Stimulated activated CD4-positive, alpha-beta T cell treated with anti-CD3 and anti-CD28 coated beads, Interleukin-1b, Interleukin-23, amount 100 ng/mL, for 1 hour (primary cell): Measurements from ENCODE around the gene LMAN1L.

Source experiments
- DNase-seq, 2 donors: peaks; one replicate each; pipeline ENCODE4 v3.0.0-alpha.2; 2020; ENCODE audit warnings: low read depth in 2 of 2

Gene LMAN1L

DNA sequence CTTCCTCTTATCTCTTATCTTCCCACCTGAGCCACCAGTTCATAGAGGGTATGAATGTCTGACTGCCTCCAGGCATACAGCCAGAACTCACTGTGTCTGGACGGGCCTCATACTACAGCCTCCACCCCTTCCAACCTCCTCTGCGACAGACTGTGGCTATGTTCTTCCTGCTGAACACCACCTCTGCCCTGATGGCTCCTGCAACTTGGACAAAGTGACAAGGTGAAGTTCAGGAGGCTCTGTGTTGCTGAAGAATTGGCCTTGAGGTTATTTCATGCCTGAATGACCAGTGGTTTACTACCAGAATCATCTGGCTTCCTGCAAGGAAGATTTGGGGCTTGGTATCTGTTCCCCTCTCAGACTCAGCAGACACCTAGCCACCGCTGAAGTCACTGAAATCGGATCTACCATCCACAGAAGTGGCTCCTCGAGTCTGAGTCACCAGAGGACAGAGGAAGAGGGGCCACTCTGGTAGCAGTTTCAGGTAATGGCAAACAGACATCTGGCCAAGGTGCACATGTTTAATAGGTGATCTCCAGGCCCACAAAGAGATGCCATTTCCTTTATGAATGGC is 44.5 kb downstream of the LMAN1L start:
- no peak for DNase-seq

DNA sequence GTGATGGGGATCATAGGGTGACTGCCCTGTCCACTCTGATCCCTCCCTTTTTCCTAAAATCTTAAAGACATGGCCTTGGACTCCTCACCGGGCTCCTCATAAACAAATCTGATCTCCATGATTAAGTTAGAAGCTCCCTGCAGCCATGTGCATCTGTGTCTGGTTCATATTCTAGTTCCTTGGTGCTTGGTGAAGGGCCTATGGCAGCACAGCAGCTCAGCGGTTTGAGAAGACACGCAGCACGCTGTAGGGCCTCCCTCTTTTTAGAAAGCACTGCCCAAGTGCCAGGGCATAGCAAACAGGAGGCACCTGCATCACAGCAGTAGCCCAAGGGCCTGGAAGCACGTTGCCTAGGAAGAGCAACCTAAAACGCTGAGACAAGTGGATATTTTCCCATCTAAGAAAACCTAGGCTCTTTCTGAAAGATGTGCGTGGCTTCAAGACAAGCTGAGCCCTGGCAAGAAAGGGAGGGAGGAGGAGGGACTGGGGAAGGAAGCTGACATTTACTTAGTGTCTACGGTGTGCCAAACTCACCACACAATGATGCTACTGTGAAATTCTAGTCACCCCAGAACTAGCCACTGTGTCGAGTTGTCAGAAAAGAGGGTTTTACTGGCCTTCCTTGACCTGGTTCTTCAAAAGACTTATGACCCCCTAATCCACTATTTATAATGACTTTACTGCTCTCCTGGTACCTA is 45.2 kb downstream of the LMAN1L start:
- no peak for DNase-seq

DNA sequence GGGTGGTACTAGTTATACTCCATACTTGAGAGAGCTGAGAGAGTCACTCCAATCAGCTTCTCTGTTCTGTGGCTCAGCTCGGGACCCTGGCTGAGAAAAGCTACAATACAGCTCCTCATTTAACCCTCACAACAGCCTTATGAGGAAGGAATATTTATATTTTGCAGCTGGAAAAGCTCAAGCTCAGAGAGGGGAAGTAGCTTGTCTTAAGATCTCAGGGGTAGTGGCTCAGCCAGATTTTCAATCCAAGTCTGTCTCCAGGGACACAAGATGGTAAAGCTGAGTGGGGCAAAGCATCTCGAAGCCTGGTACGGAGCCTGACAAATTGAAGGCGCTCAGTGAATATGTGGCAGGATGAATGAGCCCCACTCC is 45.7 kb downstream of the LMAN1L start:
- DNase-seq, result no peak

GRCh38 chr15:74863239-74864056 is 50.8 kb downstream of the LMAN1L start:
- DNase-seq, result no peak

- DNase-seq, result no peak
Measured at GRCh38 chr15:74864296-74864695, 51.7 kb downstream of the LMAN1L start.

GRCh38 chr15:74865316-74865715 is 52.7 kb downstream of the LMAN1L start:
- DNase-seq, result no peak

GRCh38 chr15:74866090-74866489 is 53.5 kb downstream of the LMAN1L start:
- no peak for DNase-seq

DNA sequence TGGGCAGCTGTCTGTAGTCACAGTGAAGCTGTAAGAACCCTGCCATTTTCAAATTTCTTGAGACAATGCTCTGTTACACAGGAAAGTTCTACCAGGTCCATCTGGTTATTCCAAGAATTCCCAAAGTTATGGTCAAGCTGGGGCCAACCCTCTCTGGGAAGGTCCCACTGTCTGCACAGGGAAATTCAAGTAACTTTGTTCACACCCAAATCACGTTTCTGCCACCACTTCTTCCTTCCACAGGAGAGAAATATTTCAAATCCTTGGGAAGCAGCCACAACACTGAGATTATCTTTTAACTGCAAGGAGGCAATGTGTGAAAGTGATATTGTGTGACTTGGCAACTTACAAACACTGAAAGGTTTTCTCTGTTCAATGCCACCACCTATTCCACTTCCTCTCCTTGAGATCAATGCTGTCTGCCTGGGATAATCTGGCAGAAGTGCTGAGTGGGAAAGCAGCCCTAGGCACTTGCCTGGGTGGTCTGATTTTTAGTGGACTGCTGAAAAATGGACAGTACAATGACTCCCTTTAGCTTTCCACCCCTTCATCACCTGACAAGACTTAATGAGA is 54.9 kb downstream of the LMAN1L start:
- no peak for DNase-seq

DNA sequence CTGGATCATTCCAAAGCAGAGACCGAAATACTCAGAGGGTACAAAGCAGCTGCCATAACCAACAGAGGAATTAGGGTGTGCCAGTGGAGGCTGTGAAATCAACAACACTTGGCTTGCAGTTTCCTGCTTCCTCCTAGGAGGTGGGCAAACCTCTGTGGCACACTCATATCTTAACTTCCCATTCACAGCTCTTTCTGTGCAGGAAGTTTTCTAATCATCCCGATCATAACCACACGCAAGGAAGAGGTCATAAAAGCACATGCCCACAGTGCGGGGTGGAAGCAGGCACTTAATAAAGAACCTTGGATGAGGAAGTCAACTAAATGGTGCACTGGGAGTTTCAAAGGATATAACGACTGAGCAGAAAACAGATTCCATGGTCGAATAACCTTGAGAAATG is 55.4 kb downstream of the LMAN1L start:
- no peak for DNase-seq

GRCh38 chr15:74869372-74869725 is 56.7 kb downstream of the LMAN1L start:
- no peak for DNase-seq

DNA sequence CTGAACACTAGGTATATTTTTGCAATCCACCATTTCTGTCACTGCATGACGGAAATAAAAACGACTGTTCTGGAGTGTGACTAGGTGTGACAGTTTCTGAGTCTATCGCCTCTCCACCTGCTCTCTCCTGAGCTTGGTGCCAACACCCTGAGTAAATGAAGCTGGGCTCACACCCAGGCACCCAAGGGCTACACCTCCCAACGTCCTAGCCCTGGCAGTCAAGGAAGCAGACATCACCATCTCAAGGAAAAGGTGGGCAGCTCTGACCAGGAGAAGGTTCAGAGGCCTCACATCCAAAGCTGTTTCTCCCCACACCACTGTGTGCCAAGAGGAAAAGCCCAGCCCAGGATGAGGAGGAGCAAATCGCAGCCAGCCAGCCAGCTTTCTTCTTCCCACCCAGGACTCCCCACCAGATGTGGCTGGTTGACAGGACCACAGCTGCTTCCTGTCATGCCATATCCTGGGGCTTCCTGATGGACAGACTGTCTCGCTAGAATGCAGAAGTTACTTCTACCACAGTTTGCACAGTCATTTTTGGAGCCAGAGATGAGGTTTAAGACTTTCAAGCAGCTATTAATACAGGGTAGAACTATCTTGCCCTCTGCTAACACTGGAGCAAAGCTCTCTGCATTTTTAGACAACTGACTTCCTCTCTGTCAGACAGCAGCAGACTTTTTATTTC is 57.2 kb downstream of the LMAN1L start:
- DNase-seq, result no peak

GRCh38 chr15:74870436-74871215 is 58.0 kb downstream of the LMAN1L start:
- no peak for DNase-seq

DNA sequence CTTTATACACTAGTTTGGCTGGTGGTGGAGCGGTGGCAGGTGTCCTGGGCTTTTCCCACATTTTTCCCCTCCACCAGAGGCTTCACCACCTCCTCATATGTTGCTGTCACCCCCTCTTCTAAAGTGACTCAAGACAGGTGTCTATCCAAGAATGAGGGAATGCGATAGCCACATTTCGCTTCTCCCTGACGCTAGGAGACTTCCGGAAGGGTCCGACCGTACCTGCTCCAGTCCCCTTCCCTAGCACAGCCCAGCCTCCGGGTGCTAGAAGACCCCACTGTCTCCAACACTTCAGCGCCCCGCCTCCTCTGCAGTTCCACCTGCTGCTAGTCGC is 60.0 kb downstream of the LMAN1L start:
- DNase-seq, result no peak

- peak; percentile 61 to 76 for DNase-seq
Measured at GRCh38 chr15:74873036-74873755, 60.6 kb downstream of the LMAN1L start, which contains the start of gene SCAMP2. SCAMP2 (minus strand) TSS chr15:74873365; CDS start chr15:74873255, 110 bp downstream.

GRCh38 chr15:74873756-74874424 is 61.3 kb downstream of the LMAN1L start:
- no peak for DNase-seq
